Measurements from ENCODE around the gene AFMID.

Gene AFMID

DNA sequence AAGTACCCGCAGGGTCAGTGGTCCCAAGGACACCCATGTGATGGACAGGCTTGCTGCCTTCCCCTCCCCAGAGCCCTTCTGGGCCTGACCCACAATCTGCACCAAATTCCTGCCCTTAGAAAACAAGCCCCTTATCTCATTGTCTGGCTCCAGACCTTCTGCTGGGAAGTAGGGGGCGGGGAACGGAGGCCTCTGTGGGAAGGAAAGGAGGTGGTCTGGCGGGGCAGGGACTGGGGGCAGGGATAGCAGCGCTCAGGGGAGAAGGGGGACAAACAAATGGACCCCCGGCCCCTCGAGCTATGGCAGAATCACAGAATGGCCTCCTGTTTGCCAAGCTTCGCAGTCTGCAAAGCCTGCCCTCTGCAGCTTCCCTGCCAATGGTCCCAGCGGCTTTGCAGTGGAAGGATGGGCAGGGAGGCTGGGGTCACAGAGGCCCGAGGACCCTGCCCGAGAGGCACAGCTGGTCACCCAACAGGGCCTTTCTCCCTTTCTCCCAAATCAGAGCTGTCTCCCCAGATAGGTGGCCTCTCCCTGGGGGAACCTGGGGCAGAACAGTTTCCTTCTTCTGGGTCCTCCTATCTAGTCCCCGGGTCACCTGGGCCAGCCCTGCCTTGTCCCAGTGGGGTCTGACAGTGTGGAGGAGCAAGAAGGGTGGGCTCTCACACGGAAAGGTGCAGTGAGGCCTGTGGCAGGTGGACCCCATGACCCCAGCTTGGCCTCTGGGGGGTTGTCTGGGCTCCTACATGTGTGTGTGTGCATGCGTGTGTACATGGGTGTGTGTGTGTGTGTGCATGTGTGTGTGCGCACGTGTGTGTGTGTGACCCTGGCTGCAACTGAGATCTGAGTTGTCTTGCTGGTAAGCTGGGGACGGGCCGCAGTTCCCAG lies 69.8 kb downstream of the AFMID start:
- no peak for DNase-seq
